Stimulated activated CD4-positive, alpha-beta T cell treated with anti-CD3 and anti-CD28 coated beads, TNF-alpha, amount 100 ng/mL, for 48 hours (primary cell): ENCODE results near the gene KMT2E.

Source experiments
- DNase-seq, 3 donors: peaks; one replicate each; pipeline ENCODE4 v3.0.0-alpha.2; 2020; ENCODE audit warnings: low read depth in 3 of 3

KMT2E gene

DNA sequence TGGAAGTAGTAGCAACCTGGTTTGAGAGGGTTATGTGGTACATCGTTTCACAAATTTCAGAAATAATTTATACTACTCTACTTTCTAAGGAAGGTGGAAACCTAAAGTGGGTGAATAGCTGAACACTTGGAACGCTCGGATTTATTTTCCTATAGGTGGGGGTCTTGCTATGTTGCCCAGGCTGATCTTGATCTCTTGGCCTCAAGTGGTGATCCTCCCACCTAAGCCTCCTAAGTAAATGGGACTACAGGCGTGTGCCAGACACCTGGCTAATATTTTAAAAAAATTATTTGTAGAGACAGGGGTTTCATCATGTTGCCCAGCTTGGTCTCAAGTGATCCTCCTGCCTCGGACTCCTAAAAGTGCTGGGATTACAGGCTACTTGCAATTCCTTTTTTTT lies 6.7 kb upstream of the KMT2E start:
- no peak for DNase-seq

GRCh38 chr7:105009667-105010503 lies 4.1 kb upstream of the KMT2E start:
- DNase-seq, result no peak

DNA sequence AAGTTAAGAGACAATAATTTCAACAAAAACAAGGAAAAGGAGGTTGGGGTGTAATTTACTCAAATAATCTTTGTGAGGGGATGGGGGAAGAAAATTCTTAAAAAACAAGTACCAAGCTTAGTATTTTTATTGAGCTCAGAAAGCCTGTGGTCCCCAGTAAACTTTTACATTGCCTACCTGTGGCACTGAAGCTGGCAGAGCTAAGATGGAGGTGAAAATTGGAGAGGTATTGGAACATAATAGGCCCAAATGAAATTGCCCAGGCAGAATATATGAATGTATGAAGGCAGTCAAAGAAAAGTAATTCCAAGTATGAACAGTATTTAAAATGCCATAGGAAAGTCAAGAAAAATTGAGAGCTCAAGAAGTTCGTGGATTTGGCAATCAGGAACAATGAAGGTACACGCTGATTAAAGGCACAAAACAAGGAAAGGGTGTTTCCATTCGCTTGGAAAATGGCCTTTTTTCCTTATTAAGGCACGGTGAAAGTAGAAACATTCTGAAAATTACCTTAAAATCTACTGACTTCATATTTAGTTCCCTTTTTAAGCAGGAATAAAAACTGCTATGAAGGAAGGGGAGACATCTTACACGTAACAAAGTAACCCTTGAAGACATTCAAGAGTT lies 3.4 kb upstream of the KMT2E start:
- DNase-seq, result no peak

GRCh38 chr7:105011141-105011830 lies 2.7 kb upstream of the KMT2E start:
- DNase-seq, result no peak

DNA sequence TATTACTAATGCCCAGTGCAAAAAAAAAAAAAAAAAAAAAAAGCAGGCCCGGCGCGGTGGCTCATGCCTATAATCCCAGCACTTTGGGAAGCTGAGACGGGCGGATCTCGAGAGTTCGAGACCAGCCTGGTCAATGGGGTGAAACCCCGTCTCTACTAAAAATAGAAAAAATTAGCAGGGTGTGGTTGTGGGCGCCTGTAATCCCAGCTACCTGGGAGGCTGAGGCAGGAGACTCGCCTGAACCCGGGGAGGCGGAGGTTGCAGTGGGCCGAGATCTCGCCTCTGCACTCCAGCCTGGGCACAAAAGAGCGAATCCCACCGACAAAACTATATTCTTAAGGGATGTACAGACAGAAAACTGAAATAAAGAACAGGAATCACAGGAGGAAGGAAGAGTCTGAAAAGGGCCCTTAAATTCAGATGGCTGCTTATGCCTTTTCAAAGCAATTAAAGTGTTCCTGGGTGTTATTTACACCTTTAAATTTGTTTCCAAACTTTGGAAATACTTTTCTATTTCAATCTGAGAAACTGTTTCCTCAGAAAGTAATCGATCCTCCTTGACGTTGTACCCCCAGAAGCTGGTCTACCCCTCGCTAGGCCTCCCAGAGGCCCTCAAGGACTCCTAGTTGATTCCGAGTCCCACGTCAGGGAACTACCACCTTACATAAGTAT lies 2.0 kb upstream of the KMT2E start:
- DNase-seq, result peak in 2 of 3 donors; percentile 14 to 16

DNA sequence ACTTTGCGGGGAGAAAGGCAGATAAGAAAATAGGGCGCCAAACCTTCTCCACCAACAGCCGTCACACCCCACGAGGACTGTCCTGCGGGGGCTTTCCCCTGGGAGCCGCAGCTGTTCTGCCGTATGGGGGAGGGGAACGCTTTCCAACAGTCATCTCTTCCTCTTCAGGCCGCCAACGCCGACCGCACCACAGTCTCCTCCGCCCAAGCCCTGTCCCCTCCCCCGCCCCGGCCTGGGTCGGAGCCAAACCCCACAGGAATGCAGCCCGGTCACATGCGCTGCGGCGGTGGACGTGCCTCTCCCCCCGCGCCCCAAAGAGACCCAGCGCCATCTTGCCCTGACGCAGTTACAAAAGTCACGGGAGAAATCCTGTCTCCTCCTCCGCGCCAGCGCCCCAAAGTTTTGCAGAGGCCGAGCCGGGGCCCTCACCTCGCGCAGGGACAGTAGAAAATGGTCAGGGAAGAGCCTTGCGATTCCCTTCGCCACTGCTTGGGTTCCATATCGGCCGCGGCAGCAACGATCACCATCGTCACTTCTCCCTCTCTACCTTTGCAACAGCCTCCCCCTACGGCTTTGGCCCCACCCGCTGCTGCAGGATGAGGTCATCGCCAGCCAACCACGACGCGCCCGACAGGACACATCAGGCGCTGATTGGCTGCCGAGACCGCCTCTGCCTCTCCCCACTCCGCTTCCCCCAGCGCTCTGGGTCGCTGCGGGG lies 1.3 kb upstream of the KMT2E start:
- DNase-seq, result peak; percentile 99 to 100 (median 100)

- DNase-seq, result peak; percentile 86 to 94 (median 92)
Observed at GRCh38 chr7:105013221-105013815, 687 bp upstream of the KMT2E start.

DNA sequence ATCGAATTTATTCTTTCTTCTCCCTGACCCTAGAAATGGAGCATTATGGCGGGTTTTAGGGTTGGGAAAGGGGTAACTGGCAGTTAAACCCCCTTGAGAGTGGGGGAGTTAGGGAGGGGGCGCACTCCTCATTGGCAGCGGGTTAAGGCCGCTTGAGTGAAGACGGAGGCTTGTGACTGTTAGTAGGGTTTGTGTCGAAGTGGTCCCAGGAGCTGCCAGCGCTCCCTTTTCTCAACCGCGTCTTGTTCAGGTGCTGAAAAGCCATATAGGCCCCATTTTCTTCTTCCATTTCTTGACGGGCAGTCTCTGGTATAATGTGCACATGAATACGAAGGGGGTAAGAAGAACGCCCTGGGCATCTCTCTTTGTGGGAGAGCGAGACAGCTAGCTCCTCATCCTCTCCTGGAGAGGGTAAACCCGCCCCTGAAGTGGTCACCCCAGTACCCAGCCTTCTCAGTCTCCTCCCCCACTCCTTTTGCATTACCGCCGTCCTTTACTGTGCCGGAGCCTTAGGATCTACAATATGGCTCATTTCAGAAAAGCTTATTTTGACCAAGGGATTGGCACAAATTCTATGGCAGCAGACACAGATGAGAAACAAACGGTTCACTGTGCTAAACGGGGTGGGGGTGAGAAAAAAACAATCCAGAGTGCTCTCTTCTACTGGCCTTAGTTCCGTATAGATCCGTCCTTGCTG lies 836 bp downstream of the KMT2E start:
- DNase-seq, result peak in 2 of 3 donors; percentile 25 to 44

GRCh38 chr7:105015390-105015965 lies 1.5 kb downstream of the KMT2E start:
- DNase-seq, result no peak

DNA sequence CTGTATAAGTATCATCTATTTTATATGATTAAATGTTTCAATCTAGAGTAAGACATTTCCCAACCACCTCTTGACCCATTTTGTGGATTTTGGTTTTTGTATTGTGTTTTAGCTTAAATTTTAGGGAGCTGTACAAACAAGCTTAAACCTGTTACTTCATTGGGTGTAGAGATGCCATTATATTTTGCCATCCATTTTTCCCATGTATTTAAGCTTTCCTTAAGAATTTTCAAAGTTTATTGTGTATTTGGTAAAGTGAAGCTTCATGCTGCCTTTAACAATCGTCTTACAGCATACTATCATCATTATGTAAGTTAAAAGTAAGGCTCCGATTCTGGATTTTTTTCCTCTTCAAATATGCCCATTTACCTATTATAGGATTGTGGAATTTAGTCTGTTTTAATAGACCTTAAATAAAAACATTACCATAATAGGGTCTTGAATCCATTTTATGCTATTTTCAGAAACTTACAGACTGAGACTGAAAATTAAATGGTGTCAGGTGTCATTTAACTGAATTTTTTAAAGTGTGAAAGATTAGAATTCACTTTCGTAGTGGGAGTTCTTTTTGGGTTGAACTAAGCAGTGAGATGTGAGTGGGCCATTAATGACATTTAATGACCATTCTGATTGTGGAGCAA lies 2.2 kb downstream of the KMT2E start:
- no peak for DNase-seq

DNA sequence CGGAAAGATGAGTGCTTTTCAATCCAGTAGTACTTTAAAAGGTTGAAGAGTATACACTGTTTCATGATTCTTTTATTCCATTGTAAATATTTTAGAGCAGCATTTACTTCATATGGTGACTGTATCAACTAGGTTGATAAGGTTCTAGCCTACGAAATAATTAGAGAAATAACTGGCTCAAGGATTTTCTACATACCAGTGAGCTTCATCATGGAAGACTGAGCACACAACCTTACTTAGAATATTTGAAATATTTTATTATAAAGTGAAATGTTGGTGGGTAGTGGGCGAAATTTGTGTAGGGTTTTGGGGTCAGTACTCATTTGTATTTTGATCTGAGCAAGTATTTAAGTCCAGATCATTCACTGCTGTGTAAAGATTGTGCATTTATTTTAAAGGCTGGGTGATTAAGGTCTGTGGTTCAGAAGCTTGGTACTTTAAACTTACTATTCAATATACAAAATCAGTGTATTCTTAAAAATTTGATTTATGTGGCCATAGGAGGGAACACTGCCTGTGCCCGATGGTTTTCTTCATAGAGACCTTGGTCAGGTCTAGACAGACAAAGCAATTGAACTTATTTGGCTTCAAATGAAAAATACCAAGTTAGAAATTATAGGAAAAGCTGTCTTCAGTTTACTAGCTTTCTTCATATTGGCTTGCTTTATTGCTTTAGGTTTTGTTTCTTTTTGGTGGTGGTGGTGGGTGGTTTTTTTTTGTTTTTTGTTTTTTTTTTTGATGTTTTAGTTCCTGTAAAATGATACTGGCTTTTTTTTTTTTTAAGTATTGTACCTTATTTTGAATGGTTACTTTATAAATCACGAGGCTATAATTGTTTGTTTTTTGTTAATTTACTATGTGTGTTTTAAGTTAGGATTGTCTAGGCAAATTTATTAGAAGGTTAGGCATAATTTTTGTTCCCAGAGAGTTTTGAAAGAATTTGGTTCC lies 3.0 kb downstream of the KMT2E start:
- DNase-seq, result no peak

DNA sequence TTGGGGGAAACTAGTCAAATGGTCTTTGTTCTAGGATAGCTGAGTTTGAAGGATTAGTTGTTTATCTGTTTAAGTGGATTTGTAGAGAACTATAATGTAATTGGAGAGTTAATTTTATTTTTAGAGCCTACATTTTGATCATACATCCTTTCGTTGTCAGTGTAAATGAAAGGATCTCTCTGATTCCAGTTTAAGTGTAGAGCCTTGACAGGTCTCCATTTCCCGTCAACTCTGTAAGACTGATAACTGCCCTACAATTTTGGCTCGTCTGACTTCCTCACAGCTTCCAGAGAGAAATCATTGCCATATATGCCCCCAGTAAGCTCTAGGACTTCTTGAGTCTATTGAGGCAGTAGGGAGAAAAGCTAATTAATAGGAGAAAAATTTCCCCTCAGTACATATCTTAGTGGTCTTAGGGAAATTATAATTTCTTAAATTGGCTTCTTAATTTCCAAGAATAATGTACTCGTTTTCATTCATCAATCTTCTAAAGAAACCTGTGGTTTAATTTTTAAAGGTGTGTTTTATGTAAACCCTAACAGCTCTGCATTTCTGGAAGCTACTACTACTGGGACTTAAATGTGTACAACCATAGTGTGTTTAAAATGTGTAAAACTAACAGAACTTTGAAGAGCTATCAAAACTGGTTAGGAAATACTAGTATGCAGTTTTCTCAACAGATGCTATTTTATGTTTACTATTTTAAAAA lies 3.8 kb downstream of the KMT2E start:
- DNase-seq, result no peak

- DNase-seq, result no peak
Observed at GRCh38 chr7:105019269-105019668, 5.3 kb downstream of the KMT2E start.

DNA sequence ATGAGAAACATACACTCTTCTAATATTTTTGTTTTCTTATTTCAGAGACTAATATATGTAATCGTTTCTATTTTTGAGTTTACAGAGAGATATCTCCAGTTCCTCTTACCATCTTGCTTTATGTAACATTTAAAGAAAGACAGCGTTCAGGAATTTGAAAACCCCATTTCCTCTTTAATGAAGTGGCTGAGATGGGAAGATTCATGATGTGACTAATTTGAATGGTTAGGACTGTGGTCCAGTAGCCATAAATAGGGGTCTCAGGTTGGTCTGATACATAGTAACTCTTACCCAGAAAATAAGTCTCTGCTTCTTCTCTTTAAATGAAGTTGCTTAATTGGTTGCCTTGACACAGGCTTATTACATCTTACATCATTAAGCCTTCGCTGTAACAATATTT lies 6.9 kb downstream of the KMT2E start:
- no peak for DNase-seq

- no peak for DNase-seq
Observed at GRCh38 chr7:105021352-105021751, 7.3 kb downstream of the KMT2E start.

DNA sequence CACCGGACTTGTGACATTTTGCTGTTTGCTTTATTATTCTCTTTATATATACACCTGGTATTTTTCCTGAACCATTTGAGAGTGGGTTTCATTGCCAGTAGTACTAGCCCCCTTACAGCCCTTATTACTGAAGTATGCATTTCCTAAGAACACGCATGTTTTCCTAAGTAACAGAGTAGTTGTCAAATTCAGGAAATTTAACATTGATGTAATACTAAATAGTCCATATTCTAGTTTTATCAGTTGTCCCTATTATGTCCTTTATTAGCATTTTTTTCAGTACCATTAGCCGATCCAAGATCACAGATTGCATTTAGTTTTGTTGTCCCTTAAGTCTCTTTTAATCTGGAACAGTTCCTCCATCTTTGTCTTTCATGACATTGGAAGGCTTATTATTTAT lies 8.0 kb downstream of the KMT2E start:
- DNase-seq, result no peak

GRCh38 chr7:105022458-105022857 lies 8.5 kb downstream of the KMT2E start:
- DNase-seq, result no peak

- no peak for DNase-seq
Observed at GRCh38 chr7:105024734-105025133, 10.7 kb downstream of the KMT2E start.
